HepG2 (cell line): Measurements from ENCODE around the gene WDR81. TPM values are rescaled to one million over a fixed set of nuclear protein-coding genes. Genes with fewer than 3 reads are reported as not detected.

Experiments used
- HNF1A ChIP-seq, 2 experiments: sonication (generic) in 1 of 2; formaldehyde crosslinking in 1 of 2; IDR thresholded peaks; 2 replicates each; pipeline versions ENCODE4 v1.4.0 to v1.6.1; 2016 to 2020; ENCODE audit warnings: borderline replicate concordance in 1 of 2, low read depth in 1 of 2, mild to moderate bottlenecking in 1 of 2, missing genetic modification reagents in 1 of 2
- HOXA5 ChIP-seq: sonication (generic); formaldehyde crosslinking; IDR thresholded peaks from 2 replicates; pipeline ENCODE4 v1.4.0; 2020; ENCODE audit warnings: missing genetic modification reagents
- HOXD1 ChIP-seq: sonication (generic); formaldehyde crosslinking; IDR thresholded peaks from 2 replicates; pipeline ENCODE4 v1.5.0; 2020; ENCODE audit warnings: missing genetic modification reagents
- JUNB ChIP-seq: sonication (generic); formaldehyde crosslinking; IDR thresholded peaks from 2 replicates; pipeline ENCODE4 v1.8.0; 2022; ENCODE audit warnings: missing genetic modification reagents, mild to moderate bottlenecking, borderline replicate concordance
- KDM2A ChIP-seq: sonication (generic); formaldehyde crosslinking; IDR thresholded peaks from 2 replicates; pipeline ENCODE4 v1.4.0; 2020; ENCODE audit warnings: low read depth, missing genetic modification reagents, borderline replicate concordance
- MNT ChIP-seq: fragments of 450-650 bp; IDR thresholded peaks from 2 replicates; pipeline ENCODE4 v1.6.1; 2016
- NFYB ChIP-seq: sonication (generic); formaldehyde crosslinking; IDR thresholded peaks from 2 replicates; pipeline ENCODE4 v1.4.0; 2020; ENCODE audit warnings: missing genetic modification reagents
- ZEB1 ChIP-seq: IDR thresholded peaks from 2 replicates; pipeline ENCODE4 v1.6.1; 2012; ENCODE audit warnings: mild to moderate bottlenecking, low read depth, inconsistent platforms; ENCODE audit not compliant: insufficient replicate concordance
- ZHX1 ChIP-seq: sonication (generic); formaldehyde crosslinking; IDR thresholded peaks from 2 replicates; pipeline ENCODE4 v1.8.1; 2022; ENCODE audit warnings: low read depth, mild to moderate bottlenecking, missing genetic modification reagents
- ZHX2 ChIP-seq, 2 experiments: sonication (generic) in 1 of 2; formaldehyde crosslinking in 1 of 2; IDR thresholded peaks; 2 replicates each; pipeline versions ENCODE4 v1.6.1 to v1.9.0; 2014 to 2022; ENCODE audit warnings: antibody characterized with exemption in 1 of 2, borderline replicate concordance in 1 of 2, inconsistent platforms in 1 of 2, low read depth in 1 of 2, missing genetic modification reagents in 1 of 2
- ZNF234 ChIP-seq: sonication (generic); formaldehyde crosslinking; conservative IDR thresholded peaks from 2 replicates; pipeline ENCODE4 v1.5.1; 2020; ENCODE audit warnings: mild to moderate bottlenecking, missing genetic modification reagents
- ZNF790 ChIP-seq: sonication (generic); formaldehyde crosslinking; IDR thresholded peaks from 2 replicates; pipeline ENCODE4 v1.8.0; 2022; ENCODE audit warnings: missing genetic modification reagents, mild to moderate bottlenecking, borderline replicate concordance
- polyA plus RNA-seq, 8 experiments: library from polyadenylated mRNA; depleted of rRNA in 3 of 8; stranded (reverse) in 7 of 8; unstranded in 1 of 8; fragments of >200 nt; fragmentation: Illumina TruSeq in 4 of 8; extraction: Trizol in 4 of 8; gene quantifications; 2 replicates each; pipeline versions ENCODE4 v1.2.1 to v1.2.3, GENCODE V29; 2011 to 2016; ENCODE audit warnings: low read depth in 4 of 8, missing spikeins in 1 of 8, mixed read lengths in 1 of 8; ENCODE audit not compliant: insufficient read depth in 1 of 8
- total RNA-seq, 5 experiments: library from RNA; depleted of rRNA; stranded (reverse); fragments of >200 nt; fragmentation: Illumina TruSeq; extraction: Trizol; gene quantifications; 2 replicates each; pipeline ENCODE4 v1.2.3, GENCODE V29; 2016; ENCODE audit warnings: low read depth in 1 of 5

The WDR81 gene
- total and polyA plus RNA-seq, 2 of the 13 experiments (the other 11 are each of a cell fraction or from before 2014, with no cell fraction given): 9.1 to 16.7 TPM

- TF ChIP-seq JUNB (CRISPR knock-in tag) (no peak), HOXD1 (CRISPR knock-in tag) (no peak), ZEB1 (no peak), ZNF790 (CRISPR knock-in tag) (no peak; the same call in 1 of the 2 replicates), HNF1A (IDR thresholded peaks at IDR 0.05; ENCODE audit: low read depth) (peak; percentile 43; the same call in 1 of the 2 replicates), HNF1A (CRISPR knock-in tag; IDR thresholded peaks at IDR 0.05; ENCODE audit: borderline replicate concordance) (no peak), KDM2A (CRISPR knock-in tag) (0 out of 2 replicates have a peak, but pooled peaks have one; percentile 2), ZHX1 (CRISPR knock-in tag) (peak; percentile 75; the same call in 1 of the 2 replicates), HOXA5 (CRISPR knock-in tag) (no peak; the same call in 1 of the 2 replicates), ZNF234 (CRISPR knock-in tag) (no peak), ZHX2 (IDR thresholded peaks at IDR 0.05; ENCODE audit: low read depth) (no peak), ZHX2 (CRISPR knock-in tag; IDR thresholded peaks at IDR 0.05; ENCODE audit: borderline replicate concordance) (no peak), MNT (no peak), NFYB (CRISPR knock-in tag) (peak; percentile 87)
Measured at GRCh38 chr17:1716912-1717695, 7.4 kb upstream of the WDR81 start (continued).
